Esophagus squamous epithelium (tissue), 4 donors: ENCODE data around the gene CNIH3.

Experiments
- CTCF ChIP-seq, 6 experiments: fragments of 450-650 bp in 4 of 6; fragments of 200-600 bp in 2 of 6; sonication (generic) in 2 of 6; IDR thresholded peaks; one replicate each; pipeline ENCODE4 v1.5.1; 2016 to 2019; ENCODE audit warnings: antibody characterized with exemption in 6 of 6, mild to moderate bottlenecking in 4 of 6, moderate library complexity in 4 of 6
- POLR2A ChIP-seq, 4 donors: fragments of 450-650 bp; IDR thresholded peaks; one replicate each; pipeline ENCODE4 v1.6.1; 2017; ENCODE audit warnings: antibody characterized with exemption in 4 of 4, mild to moderate bottlenecking in 4 of 4, moderate library complexity in 3 of 4

DNA sequence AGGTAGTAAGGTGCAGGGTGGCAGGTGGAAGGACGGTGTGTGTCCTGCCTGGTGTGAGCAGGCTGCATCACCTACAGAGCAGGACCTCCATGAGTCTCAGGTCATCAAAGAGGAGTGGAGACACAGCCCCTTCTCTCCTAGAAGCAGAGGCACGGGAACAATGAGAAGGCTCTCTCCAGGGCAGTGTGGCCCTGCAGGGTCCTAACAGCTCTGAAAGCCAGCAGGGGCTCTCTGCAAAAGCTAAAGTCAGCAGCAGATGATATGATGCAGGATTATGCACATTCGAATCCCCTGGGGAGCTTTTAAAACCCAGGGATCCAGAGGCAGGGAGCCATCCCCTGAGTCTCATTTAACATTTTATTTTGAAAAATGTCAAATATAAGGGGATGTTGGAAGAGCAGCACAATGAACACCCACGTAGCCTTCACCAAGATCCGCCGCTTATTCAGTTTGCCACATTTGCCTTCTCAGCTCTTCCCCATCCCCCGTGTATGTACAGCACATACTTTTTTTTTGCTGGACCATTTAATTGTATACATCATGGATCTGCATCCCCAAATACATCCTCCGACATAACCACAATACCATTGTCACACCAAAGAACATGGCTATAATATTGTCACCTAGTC is 88.1 kb downstream of the CNIH3 start:
- TF ChIP-seq CTCF (IDR thresholded peaks at IDR 0.05) (no peak), POLR2A (IDR thresholded peaks at IDR 0.05) (no peak)
